GM18873 (cell line): ENCODE results near the gene OCSTAMP.

Source experiments
- ATAC-seq: cut with Tn5 transposase; IDR thresholded peaks from one replicate; pipeline ENCODE4 v1.9.1; 2021; ENCODE audit warnings: mild to moderate bottlenecking, moderate library complexity, moderate number of reproducible peaks; ENCODE audit not compliant: unreplicated experiment, low FRiP score

OCSTAMP gene

GRCh38 chr20:46520976-46521579 lies 29.4 kb downstream of the OCSTAMP start:
- ATAC-seq, result no peak

DNA sequence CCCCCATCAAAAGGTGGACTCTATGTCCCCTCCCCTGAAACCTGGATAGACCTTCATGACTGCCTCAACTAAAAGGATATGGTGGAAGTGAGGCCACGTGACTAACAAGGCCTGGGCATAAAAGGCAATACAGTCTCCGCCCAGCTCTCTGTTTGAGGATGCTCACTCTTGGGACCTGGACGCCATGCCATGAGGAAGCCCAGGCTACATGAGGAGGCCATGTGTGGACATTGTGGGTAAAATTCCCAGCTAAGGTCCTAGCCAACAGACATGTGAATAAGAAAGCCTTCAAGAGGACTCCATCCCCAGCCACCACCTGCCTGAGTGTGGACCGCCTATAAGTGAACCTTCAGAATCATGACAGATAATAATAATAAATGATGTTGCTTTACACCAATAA lies 29.9 kb downstream of the OCSTAMP start:
- ATAC-seq, result no peak

DNA sequence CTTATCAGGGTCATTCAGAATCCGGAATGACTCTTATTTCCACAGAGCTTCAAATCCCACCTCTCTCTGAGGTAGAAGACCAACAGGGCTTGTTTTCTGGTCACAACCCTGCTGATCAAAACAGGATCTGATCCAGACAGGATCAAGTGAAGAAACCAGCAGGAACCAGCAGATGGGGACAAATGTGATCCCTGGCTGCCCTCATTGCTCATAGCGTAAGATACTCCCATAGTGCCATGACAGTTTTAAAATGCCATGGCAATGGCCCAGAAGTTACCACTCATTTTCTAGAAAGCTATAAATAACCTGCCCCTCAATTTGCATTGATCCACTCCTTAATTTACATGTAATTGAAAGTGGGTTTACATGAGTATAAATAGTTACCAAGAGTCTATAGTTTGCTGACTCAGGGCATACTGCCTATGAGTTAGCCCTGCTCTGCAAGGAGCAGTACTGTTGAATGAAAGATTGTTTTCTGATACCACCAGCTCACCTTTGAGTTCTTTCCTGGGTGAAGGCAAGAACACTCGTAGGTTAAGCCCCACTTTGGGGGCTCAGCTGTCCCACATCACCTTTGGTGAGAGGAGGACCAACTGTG lies 30.9 kb downstream of the OCSTAMP start:
- no peak for ATAC-seq

DNA sequence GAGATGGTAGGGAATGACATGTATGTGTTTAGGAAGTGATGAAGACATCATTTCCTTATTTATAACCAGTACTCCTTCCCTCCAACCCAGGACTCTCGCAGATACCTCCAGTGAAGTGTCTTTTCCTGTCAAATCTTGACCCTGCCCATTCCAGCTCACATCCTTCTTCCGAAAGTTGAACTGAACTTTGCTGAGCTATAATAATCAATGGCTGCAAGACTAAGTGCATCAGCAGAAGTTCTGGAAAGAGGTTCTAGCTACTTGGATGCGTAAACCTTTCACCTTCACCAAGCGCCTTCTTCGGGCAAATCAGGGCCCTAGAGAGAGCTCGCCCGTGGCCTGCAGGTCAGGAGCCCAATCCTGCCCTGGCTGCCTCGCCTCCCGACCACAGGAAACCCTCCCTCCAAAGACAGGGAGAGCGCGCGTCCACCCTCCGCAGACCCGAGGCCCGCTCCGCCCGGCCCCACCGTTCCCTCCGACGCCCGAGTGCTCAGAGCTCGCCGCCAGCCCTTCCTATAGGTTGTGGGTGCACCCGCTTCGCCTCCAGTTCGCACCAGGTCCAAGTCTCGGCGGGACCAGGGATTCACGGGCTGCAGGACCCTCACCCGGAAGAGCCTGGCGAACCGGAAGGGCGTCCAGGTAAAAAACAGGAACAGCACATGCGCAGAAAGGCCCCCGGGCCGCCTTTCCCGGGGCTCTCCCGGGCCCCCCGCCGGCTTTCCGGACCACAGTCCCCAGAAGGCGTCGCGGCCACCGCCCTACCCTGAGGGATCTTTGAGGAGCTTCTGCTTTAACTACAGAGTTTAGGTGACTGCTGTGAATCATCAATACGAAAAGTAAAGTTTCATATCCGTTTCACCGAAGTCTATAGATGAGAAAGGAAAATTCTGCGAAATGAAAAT lies 37.3 kb downstream of the OCSTAMP start, which contains the start of gene ZNF334:
ZNF334 (minus strand) TSS at position 617 of the 902 bp plus-strand sequence. CDS start 1,457 bp downstream, outside the sequence.
- ATAC-seq, result no peak

GRCh38 chr20:46509523-46509922 lies 40.9 kb downstream of the OCSTAMP start:
- no peak for ATAC-seq

DNA sequence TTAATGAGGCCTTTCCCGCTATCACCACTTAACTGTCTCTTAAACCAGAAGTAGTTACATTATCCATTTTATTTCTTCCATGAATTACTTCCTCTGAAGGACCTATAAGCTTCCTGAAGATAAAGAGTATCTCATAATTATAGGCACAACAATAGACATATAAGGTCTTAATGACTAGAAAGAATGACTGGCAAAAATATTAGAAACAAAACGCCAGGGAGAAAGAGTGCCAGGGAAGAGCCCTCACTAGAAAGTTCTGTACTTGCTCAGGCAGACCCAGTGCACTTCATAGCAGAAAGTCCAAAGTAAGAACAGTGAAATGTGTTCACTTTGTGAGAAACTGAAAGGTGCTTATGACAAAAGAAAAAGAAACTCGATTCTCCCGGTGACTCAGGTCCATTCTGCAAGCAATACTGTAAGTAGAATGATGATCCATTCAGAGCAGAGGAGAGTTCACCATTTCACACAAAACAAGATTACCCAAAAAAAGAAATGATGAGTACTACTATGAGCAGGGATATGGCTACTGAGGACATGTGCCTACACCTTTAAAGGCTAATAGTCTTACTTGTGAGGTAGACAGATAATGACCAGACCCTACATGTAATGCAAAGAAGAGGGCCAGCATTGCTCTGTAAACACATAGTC lies 42.6 kb downstream of the OCSTAMP start:
- ATAC-seq, result no peak

DNA sequence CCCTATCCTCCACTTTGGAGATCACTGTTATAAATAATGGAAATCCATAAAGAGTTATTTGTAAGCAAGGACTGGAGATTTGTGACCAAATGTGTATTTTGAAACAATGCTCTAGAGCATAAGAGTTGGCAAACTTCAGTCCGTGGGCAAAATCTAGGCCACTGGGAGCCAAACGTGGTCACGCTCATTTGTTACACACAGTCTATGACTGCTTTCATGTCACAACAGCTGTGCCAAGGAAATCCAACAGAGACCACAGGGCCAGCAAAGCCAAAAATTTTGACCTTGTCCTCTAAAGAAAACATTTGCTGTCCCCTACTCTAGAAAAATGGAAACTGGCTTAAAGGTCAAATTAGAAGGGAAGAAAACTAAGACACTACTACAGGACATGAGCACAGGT lies 44.9 kb downstream of the OCSTAMP start:
- no peak for ATAC-seq

DNA sequence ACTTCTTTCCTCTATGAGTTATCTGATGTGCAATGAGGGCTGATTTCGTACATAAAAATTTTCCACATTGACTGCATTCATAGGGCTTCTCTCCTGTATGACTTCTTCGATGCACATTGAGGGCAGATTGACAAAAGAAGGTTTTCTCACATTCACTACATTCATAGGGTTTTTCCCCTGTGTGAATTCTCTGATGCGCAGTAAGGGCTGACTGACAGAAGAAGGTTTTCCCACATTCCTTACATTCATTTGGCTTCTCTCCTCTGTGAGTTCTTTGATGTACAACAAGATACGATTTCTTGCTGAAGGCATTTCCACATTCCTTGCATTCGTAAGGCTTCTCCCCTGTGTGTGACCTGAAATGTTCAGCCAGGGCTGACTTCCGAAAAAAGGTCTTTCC lies 48.5 kb downstream of the OCSTAMP start:
- no peak for ATAC-seq

- ATAC-seq, result no peak
Observed at GRCh38 chr20:46501337-46501942, 49.0 kb downstream of the OCSTAMP start.

GRCh38 chr20:46494077-46494476 lies 56.4 kb downstream of the OCSTAMP start:
- ATAC-seq, result no peak

GRCh38 chr20:46491354-46491753 lies 59.1 kb downstream of the OCSTAMP start:
- no peak for ATAC-seq
